Panc1 (cell line): ENCODE results near the gene ZC3H14. TPM values are rescaled to one million over a fixed set of nuclear protein-coding genes. Genes with fewer than 3 reads are reported as not detected.

Source experiments
- ATAC-seq: fragments of 200-7000 bp; cut with Tn5 transposase; 2 replicates; pipeline ENCODE4 v1.9.1; 2020; ENCODE audit warnings: mild to moderate bottlenecking, moderate library complexity
- BruUV-seq: library from RNA; stranded (reverse); fragments of 400-500 nt; replicated peaks from 2 replicates; lab custom pipeline; 2021; lab: Mats Ljungman, UMichigan
- CTCF ChIA-PET: fragments of 300-600 bp; sonication (Branson Sonifier 250); formaldehyde crosslinking; loops from one replicate; lab custom pipeline; 2022; ENCODE audit warnings: antibody characterized with exemption; lab: Charles Lee
- POLR2A ChIA-PET: fragments of 300-600 bp; sonication (Branson Sonifier 250); formaldehyde crosslinking; loops from one replicate; lab custom pipeline; 2022; ENCODE audit warnings: antibody characterized with exemption; lab: Charles Lee
- DNase-seq: peaks from one replicate; pipeline ENCODE4 v3.0.0-alpha.2; 2010; ENCODE audit warnings: low read depth, low spot score
- H3K27ac ChIP-seq: 2 replicates; pipeline ENCODE4 v1.5.1; 2011; ENCODE audit warnings: mild to moderate bottlenecking, low read length, inconsistent platforms
- H3K27me3 ChIP-seq: fragments of 200-500 bp; sonication (Bioruptor generic); 2 replicates; pipeline ENCODE4 v1.6.0; 2014; ENCODE audit warnings: low read length, inconsistent platforms; ENCODE audit not compliant: control insufficient read depth, insufficient read depth
- H3K36me3 ChIP-seq: fragments of 200-500 bp; sonication (Bioruptor generic); 2 replicates; pipeline ENCODE4 v1.5.1; 2014; ENCODE audit warnings: inconsistent platforms, mild to moderate bottlenecking, low read length, moderate library complexity; ENCODE audit not compliant: control insufficient read depth, insufficient read depth
- H3K4me1 ChIP-seq: 2 replicates; pipeline ENCODE4 v1.5.1; 2011; ENCODE audit warnings: inconsistent platforms, mild to moderate bottlenecking, low read length, moderate library complexity; ENCODE audit not compliant: control insufficient read depth, insufficient read depth
- H3K4me3 ChIP-seq, 2 experiments: 2 replicates each; pipeline ENCODE4 v1.5.1; 2011 to 2012; ENCODE audit warnings: low read depth in 2 of 2, low read length in 2 of 2, mild to moderate bottlenecking in 2 of 2, inconsistent platforms in 1 of 2, moderate library complexity in 1 of 2
- H3K9me3 ChIP-seq: fragments of 200-500 bp; sonication (Bioruptor generic); 2 replicates; pipeline ENCODE4 v1.5.1; 2014; ENCODE audit warnings: low read depth, mild to moderate bottlenecking, inconsistent platforms, low read length, moderate library complexity; ENCODE audit not compliant: control insufficient read depth, insufficient read depth
- POLR2AphosphoS5 ChIP-seq: IDR thresholded peaks from 2 replicates; pipeline ENCODE4 v1.6.1; 2012; ENCODE audit warnings: mild to moderate bottlenecking, low read depth, low read length, moderate library complexity
- SIN3A ChIP-seq: IDR thresholded peaks from 2 replicates; pipeline ENCODE4 v1.6.1; 2012; ENCODE audit warnings: low read depth, mild to moderate bottlenecking, low read length, moderate library complexity, borderline replicate concordance; ENCODE audit not compliant: insufficient read depth
- TCF7L2 ChIP-seq: IDR thresholded peaks from 2 replicates; pipeline ENCODE4 v1.6.1; 2011; ENCODE audit warnings: mild to moderate bottlenecking, low read depth, low read length, inconsistent platforms
- in situ Hi-C: cut with HindIII; loops from 2 replicates; pipeline ENCODE4 v1.10.0; 2016; ENCODE audit warnings: low sequenced_read_pairs, low pct_unique_long_range_greater_than_20kb
- intact Hi-C: fragments of 100-400 bp; cut with micrococcal nuclease; formaldehyde crosslinking; loops from one replicate; pipeline ENCODE4 v1.10.0; 2022; ENCODE audit not compliant: unreplicated experiment
- total RNA-seq: library from RNA; stranded (reverse); gene quantifications from one replicate; pipeline ENCODE4 v1.2.1, GENCODE V29; 2021; ENCODE audit not compliant: unreplicated experiment
- TF ChIP-seq, protein P1 (sequence below), 2 experiments: IDR thresholded peaks; 2 replicates each; pipeline ENCODE4 v1.6.1; 2011 to 2012; ENCODE audit warnings: low read depth in 2 of 2, control low read depth in 1 of 2, low read length in 1 of 2, mild to moderate bottlenecking in 1 of 2, moderate library complexity in 1 of 2; ENCODE audit not compliant: insufficient read depth in 1 of 2
- TF ChIP-seq, protein P2 (sequence below): fragments of 450-650 bp; IDR thresholded peaks from 2 replicates; pipeline ENCODE4 v1.5.1; 2017; ENCODE audit warnings: mild to moderate bottlenecking

The ZC3H14 gene
- total RNA-seq, 1 experiment from 2014 or later = 57.1 TPM

DNA sequence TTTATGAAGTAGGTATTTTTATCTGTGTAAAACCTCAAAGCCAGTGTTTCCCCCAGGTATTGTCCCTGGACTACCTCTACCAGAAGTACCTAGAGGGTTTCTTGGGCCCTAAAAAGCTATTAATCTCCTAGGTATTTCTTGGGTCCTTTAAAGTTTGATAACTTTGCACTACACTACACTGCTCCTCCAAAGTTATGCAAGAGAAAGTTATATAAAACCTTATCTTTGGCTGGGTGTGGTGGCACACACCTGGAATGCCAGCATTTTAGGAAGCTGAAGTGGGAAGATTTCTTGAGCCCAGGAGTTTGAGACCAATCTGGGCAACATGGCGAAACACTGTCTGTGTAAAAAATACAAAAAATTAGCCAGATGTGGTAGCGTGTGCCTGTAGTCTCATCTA is 42.9 kb upstream of the ZC3H14 start:
- in situ Hi-C loops (no loop called here), intact Hi-C loops (no loop called here)
- TF ChIP-seq TCF7L2 = no peak
- TF ChIP-seq, protein P1, sequence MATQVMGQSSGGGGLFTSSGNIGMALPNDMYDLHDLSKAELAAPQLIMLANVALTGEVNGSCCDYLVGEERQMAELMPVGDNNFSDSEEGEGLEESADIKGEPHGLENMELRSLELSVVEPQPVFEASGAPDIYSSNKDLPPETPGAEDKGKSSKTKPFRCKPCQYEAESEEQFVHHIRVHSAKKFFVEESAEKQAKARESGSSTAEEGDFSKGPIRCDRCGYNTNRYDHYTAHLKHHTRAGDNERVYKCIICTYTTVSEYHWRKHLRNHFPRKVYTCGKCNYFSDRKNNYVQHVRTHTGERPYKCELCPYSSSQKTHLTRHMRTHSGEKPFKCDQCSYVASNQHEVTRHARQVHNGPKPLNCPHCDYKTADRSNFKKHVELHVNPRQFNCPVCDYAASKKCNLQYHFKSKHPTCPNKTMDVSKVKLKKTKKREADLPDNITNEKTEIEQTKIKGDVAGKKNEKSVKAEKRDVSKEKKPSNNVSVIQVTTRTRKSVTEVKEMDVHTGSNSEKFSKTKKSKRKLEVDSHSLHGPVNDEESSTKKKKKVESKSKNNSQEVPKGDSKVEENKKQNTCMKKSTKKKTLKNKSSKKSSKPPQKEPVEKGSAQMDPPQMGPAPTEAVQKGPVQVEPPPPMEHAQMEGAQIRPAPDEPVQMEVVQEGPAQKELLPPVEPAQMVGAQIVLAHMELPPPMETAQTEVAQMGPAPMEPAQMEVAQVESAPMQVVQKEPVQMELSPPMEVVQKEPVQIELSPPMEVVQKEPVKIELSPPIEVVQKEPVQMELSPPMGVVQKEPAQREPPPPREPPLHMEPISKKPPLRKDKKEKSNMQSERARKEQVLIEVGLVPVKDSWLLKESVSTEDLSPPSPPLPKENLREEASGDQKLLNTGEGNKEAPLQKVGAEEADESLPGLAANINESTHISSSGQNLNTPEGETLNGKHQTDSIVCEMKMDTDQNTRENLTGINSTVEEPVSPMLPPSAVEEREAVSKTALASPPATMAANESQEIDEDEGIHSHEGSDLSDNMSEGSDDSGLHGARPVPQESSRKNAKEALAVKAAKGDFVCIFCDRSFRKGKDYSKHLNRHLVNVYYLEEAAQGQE (IDR thresholded peaks at IDR 0.05; ENCODE audit: insufficient read depth in 1 of 2, low read depth in 2 of 2, low read length in 1 of 2) = no peak
- TF ChIP-seq, protein P2, sequence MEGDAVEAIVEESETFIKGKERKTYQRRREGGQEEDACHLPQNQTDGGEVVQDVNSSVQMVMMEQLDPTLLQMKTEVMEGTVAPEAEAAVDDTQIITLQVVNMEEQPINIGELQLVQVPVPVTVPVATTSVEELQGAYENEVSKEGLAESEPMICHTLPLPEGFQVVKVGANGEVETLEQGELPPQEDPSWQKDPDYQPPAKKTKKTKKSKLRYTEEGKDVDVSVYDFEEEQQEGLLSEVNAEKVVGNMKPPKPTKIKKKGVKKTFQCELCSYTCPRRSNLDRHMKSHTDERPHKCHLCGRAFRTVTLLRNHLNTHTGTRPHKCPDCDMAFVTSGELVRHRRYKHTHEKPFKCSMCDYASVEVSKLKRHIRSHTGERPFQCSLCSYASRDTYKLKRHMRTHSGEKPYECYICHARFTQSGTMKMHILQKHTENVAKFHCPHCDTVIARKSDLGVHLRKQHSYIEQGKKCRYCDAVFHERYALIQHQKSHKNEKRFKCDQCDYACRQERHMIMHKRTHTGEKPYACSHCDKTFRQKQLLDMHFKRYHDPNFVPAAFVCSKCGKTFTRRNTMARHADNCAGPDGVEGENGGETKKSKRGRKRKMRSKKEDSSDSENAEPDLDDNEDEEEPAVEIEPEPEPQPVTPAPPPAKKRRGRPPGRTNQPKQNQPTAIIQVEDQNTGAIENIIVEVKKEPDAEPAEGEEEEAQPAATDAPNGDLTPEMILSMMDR = no peak
- TF ChIP-seq POLR2AphosphoS5 = no peak
- TF ChIP-seq SIN3A = no peak
- no peak for ATAC-seq
- no TSS peak for BruUV-seq
- Histone ChIP-seq H3K36me3 (no peaks in the 10 kb centered on the region), H3K9me3 (no peaks in the 10 kb centered on the region), H3K27ac (no peak overlapping the region), H3K4me3 (no peak overlapping the region), H3K27me3 (no peaks in the 10 kb centered on the region), H3K4me1 (no peaks in the 10 kb centered on the region)
- no peak for DNase-seq
- CTCF ChIA-PET = no interaction called here
- POLR2A ChIA-PET = no interaction called here

DNA sequence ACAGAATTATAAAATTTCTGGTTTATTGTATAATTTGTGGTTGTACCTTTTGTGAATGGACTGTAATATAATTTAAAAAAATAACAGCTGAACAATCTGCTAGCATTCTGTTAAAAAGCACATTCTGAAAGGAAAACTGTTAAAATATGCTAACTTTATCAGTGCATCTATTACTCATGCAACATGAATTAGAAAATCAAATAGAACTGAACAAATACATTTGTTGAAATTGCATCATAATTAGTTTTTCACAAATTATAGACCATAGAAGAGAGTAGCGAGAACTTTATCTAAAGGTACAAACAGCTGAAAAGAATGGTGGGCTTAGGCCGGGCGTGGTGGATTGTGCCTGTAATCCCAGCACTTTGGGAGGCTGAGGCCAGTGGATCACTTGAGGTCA is 41.0 kb upstream of the ZC3H14 start:
- H3K4me1 ChIP-seq = no peaks in the 10 kb centered on the region
- ATAC-seq (no peak), DNase-seq (no peak)
- no peaks in the 10 kb centered on the region for H3K36me3 ChIP-seq
- in situ Hi-C loops (no loop called here), intact Hi-C loops (no loop called here)
- no peaks in the 10 kb centered on the region for H3K9me3 ChIP-seq
- H3K4me3 ChIP-seq = no peak overlapping the region
- TF ChIP-seq, protein P2 = no peak
- TF ChIP-seq SIN3A (no peak), POLR2AphosphoS5 (no peak), TCF7L2 (no peak)
- TF ChIP-seq, protein P1 (IDR thresholded peaks at IDR 0.05; ENCODE audit: insufficient read depth in 1 of 2, low read depth in 2 of 2, low read length in 1 of 2) = no peak
- ChIA-PET CTCF (no interaction called here), POLR2A (no interaction called here)
- no peaks in the 10 kb centered on the region for H3K27me3 ChIP-seq
- no TSS peak for BruUV-seq
- H3K27ac ChIP-seq = no peak overlapping the region
